Measurements from ENCODE around the gene WDR27. TPM values are rescaled to one million over a fixed set of nuclear protein-coding genes. Genes with fewer than 3 reads are reported as not detected.

The WDR27 gene
- total RNA-seq, 2 experiments from 2014 or later, result 77.2 to 108 TPM

DNA sequence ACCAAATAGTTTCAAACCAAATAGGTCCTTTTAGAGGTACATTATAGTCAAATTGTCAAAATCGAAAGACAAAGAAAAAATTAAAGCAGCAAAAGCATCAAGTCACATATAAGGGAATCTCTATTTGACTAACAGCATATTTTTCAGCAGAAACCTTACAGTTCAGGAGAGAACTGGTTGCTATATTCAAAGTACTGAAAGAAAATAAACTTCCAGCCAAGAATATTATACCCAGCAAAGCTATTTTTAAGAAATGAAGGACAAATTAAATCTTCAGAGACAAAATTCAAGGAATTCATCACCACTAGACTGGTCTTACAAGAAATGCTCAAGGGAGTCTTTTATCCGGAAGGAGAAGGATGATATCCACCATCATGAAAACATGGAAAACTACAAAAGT is 16.0 kb downstream of the WDR27 start:
- no peaks in the 10 kb centered on the region for H3K9me2 ChIP-seq (ENCODE audit: insufficient read depth, low read length)
- intact Hi-C loops (cut with micrococcal nuclease; ENCODE audit: unreplicated experiment), result no loop called here
- BruUV-seq (replicated peaks), result no TSS peak

DNA sequence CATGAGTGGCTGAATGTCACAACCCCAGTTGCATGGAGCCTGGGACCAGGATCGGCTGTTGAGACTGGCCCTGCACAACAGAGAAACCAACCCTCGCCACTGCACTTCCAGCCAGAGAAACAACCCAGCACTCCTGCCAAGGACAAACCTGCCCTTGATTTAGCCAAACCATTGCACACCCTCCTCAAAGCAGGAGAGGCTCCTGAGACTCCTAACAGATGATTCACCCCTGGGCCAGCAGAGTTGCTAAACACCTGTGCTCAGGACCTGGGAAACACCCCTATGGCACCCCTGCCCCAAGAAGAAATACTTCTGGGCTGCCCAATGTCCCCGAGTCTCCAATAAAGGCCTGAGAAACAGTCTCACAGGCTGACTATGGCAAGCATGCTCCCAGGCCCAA is 17.8 kb downstream of the WDR27 start:
- H3K27ac ChIP-seq (ENCODE audit: low read depth, low read length, poor library complexity, severe bottlenecking), result no peak overlapping the region
- H4K20me1 ChIP-seq (ENCODE audit: insufficient read depth, low read length), result no peaks in the 10 kb centered on the region
- H3K79me2 ChIP-seq (ENCODE audit: insufficient read depth, low read depth, low read length), result 0 out of 2 replicates have a peak, but pooled peaks cover 7% of the 10 kb centered on the region
- peaks cover 99% of the 10 kb centered on the region for H3K36me3 ChIP-seq (ENCODE audit: insufficient read depth, low read length)
- BruUV-seq (replicated peaks), result no TSS peak
- H2AFZ ChIP-seq (ENCODE audit: low read length), result no peak overlapping the region
- no peak overlapping the region for H3K4me2 ChIP-seq (ENCODE audit: low read length)
- TF ChIP-seq EZH2phosphoT487 (IDR thresholded peaks at IDR 0.05; ENCODE audit: borderline replicate concordance, low read depth, low read length), result no peak
- TF ChIP-seq, protein P1, sequence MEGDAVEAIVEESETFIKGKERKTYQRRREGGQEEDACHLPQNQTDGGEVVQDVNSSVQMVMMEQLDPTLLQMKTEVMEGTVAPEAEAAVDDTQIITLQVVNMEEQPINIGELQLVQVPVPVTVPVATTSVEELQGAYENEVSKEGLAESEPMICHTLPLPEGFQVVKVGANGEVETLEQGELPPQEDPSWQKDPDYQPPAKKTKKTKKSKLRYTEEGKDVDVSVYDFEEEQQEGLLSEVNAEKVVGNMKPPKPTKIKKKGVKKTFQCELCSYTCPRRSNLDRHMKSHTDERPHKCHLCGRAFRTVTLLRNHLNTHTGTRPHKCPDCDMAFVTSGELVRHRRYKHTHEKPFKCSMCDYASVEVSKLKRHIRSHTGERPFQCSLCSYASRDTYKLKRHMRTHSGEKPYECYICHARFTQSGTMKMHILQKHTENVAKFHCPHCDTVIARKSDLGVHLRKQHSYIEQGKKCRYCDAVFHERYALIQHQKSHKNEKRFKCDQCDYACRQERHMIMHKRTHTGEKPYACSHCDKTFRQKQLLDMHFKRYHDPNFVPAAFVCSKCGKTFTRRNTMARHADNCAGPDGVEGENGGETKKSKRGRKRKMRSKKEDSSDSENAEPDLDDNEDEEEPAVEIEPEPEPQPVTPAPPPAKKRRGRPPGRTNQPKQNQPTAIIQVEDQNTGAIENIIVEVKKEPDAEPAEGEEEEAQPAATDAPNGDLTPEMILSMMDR (conservative IDR thresholded peaks at IDR 0.05; ENCODE audit: low read length), result no peak
- H3K4me1 ChIP-seq (ENCODE audit: insufficient read depth, low read length, poor library complexity, severe bottlenecking), result no peaks in the 10 kb centered on the region
- ChIA-PET CTCF (ENCODE audit: unreplicated experiment) (no interaction called here), POLR2A (interaction anchor here (1.3 kb wide), 1 partner anchor 19 kb away, joined by 4 read pairs; no protein-coding TSS in a partner anchor)
- DNase-seq (ENCODE audit: low spot score), result no peak
- H3K4me3 ChIP-seq (ENCODE audit: low read depth, low read length, poor library complexity, severe bottlenecking), result no peak overlapping the region
- H3K9me2 ChIP-seq (ENCODE audit: insufficient read depth, low read length), result no peaks in the 10 kb centered on the region
- H3K9me3 ChIP-seq (ENCODE audit: low read length), result peaks cover 48% of the 10 kb centered on the region
- intact Hi-C loops (cut with micrococcal nuclease; ENCODE audit: unreplicated experiment), result no loop called here

More for the DNA sequence above, 16.0 kb downstream of the WDR27 start:
- ChIA-PET POLR2A (interaction anchor here (0.7 kb wide), 1 partner anchor 159 kb away, joined by 3 read pairs; no protein-coding TSS in a partner anchor), CTCF (ENCODE audit: unreplicated experiment) (no interaction called here)
- DNase-seq (ENCODE audit: low spot score), result no peak
- Histone ChIP-seq H3K4me2 (ENCODE audit: low read length) (no peak overlapping the region), H3K4me1 (ENCODE audit: insufficient read depth, low read length, poor library complexity, severe bottlenecking) (no peaks in the 10 kb centered on the region), H3K9me3 (ENCODE audit: low read length) (peaks cover 44% of the 10 kb centered on the region), H3K79me2 (ENCODE audit: insufficient read depth, low read depth, low read length) (0 out of 2 replicates have a peak, but pooled peaks cover 7% of the 10 kb centered on the region), H3K27ac (ENCODE audit: low read depth, low read length, poor library complexity, severe bottlenecking) (no peak overlapping the region), H4K20me1 (ENCODE audit: insufficient read depth, low read length) (no peaks in the 10 kb centered on the region), H2AFZ (ENCODE audit: low read length) (no peak overlapping the region), H3K4me3 (ENCODE audit: low read depth, low read length, poor library complexity, severe bottlenecking) (no peak overlapping the region), H3K36me3 (ENCODE audit: insufficient read depth, low read length) (peaks cover 91% of the 10 kb centered on the region)
- TF ChIP-seq, protein P1 (conservative IDR thresholded peaks at IDR 0.05; ENCODE audit: low read length), result no peak
- TF ChIP-seq EZH2phosphoT487 (IDR thresholded peaks at IDR 0.05; ENCODE audit: borderline replicate concordance, low read depth, low read length), result no peak

DNA sequence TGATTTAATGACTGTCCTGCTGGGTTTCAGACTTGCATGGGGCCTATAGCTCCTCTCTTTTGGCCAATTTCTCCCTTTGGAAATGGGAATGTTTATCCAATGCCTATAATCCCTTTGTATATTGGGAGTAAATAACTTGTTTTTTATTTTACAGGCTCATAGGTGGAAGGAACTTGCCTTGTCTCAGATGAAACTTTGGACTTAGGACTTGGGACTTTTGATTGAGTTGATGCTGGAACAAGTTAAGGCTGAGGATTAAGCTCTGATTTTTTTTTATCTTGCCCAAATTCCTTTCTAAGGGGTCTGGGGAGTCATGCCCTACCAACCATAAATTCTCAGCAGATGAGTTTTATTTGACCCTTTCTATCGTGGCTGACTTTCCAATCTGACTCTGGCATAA is 23.5 kb downstream of the WDR27 start:
- TF ChIP-seq, protein P1 (conservative IDR thresholded peaks at IDR 0.05; ENCODE audit: low read length), result no peak
- TF ChIP-seq EZH2phosphoT487 (IDR thresholded peaks at IDR 0.05; ENCODE audit: borderline replicate concordance, low read depth, low read length), result no peak
- H3K79me2 ChIP-seq (ENCODE audit: insufficient read depth, low read depth, low read length), result 0 out of 2 replicates have a peak, but pooled peaks cover 7% of the 10 kb centered on the region
- no peak overlapping the region for H3K4me3 ChIP-seq (ENCODE audit: low read depth, low read length, poor library complexity, severe bottlenecking)
- H3K36me3 ChIP-seq (ENCODE audit: insufficient read depth, low read length), result peaks cover 72% of the 10 kb centered on the region
- no peak overlapping the region for H3K27ac ChIP-seq (ENCODE audit: low read depth, low read length, poor library complexity, severe bottlenecking)
- intact Hi-C loops (cut with micrococcal nuclease; ENCODE audit: unreplicated experiment), result no loop called here
- peaks cover 18% of the 10 kb centered on the region for H3K9me3 ChIP-seq (ENCODE audit: low read length)
- CTCF ChIA-PET (ENCODE audit: unreplicated experiment), result interaction anchor here (1.6 kb wide), 1 partner anchor 15 kb away, joined by 4 read pairs; no protein-coding TSS in a partner anchor
- H3K4me2 ChIP-seq (ENCODE audit: low read length), result no peak overlapping the region
- POLR2A ChIA-PET, result interaction anchor here (0.6 to 1.2 kb wide), 3 partner anchors 28 to 60 kb away, joined by 4 to 6 read pairs (median 4); no protein-coding TSS in a partner anchor
- H4K20me1 ChIP-seq (ENCODE audit: insufficient read depth, low read length), result no peaks in the 10 kb centered on the region
- no peak for DNase-seq (ENCODE audit: low spot score)
- no peak overlapping the region for H2AFZ ChIP-seq (ENCODE audit: low read length)
- H3K9me2 ChIP-seq (ENCODE audit: insufficient read depth, low read length), result no peaks in the 10 kb centered on the region
- BruUV-seq (replicated peaks), result no TSS peak
- H3K4me1 ChIP-seq (ENCODE audit: insufficient read depth, low read length, poor library complexity, severe bottlenecking), result no peaks in the 10 kb centered on the region
